Stimulated activated CD4-positive, alpha-beta T cell treated with anti-CD3 and anti-CD28 coated beads, Interleukin-15, amount 100 ng/mL, for 1 hour (primary cell): ENCODE results near the gene PDE1C.

Source experiments
- DNase-seq, 2 donors: peaks; one replicate each; pipeline ENCODE4 v3.0.0-alpha.2; 2020; ENCODE audit warnings: low read depth in 1 of 2, low spot score in 1 of 2

The PDE1C gene

GRCh38 chr7:31997423-31997822, 72.8 kb downstream of the PDE1C start:
- no peak for DNase-seq

- DNase-seq, result no peak
These were observed 75.1 kb downstream of the PDE1C start for GRCh38 chr7:31995134-31995533.

- no peak for DNase-seq
These were observed 78.4 kb downstream of the PDE1C start for GRCh38 chr7:31991846-31992245.

GRCh38 chr7:31991406-31991805, 78.8 kb downstream of the PDE1C start:
- no peak for DNase-seq

- DNase-seq, result no peak
These were observed 83.2 kb downstream of the PDE1C start for GRCh38 chr7:31986878-31987518.

- no peak for DNase-seq
These were observed 87.2 kb downstream of the PDE1C start for GRCh38 chr7:31982962-31983361.

GRCh38 chr7:31981874-31982390, 88.3 kb downstream of the PDE1C start:
- no peak for DNase-seq

- no peak for DNase-seq
These were observed 90.4 kb downstream of the PDE1C start for GRCh38 chr7:31979690-31980330.

- DNase-seq, result no peak
These were observed 94.7 kb downstream of the PDE1C start for GRCh38 chr7:31975546-31975945.

- no peak for DNase-seq
These were observed 95.9 kb downstream of the PDE1C start for GRCh38 chr7:31974351-31974750.

GRCh38 chr7:31971049-31971667, 99.0 kb downstream of the PDE1C start:
- DNase-seq, result no peak

- DNase-seq, result no peak
These were observed 99.7 kb downstream of the PDE1C start for GRCh38 chr7:31970501-31970900.

GRCh38 chr7:31963569-31964175, 106.5 kb downstream of the PDE1C start:
- DNase-seq, result no peak

- no peak for DNase-seq
These were observed 108.0 kb downstream of the PDE1C start for GRCh38 chr7:31962246-31962645.

- DNase-seq, result no peak
These were observed 112.0 kb downstream of the PDE1C start for GRCh38 chr7:31958226-31958625.

GRCh38 chr7:31957756-31958155, 112.5 kb downstream of the PDE1C start:
- no peak for DNase-seq

GRCh38 chr7:31957090-31957720, 113.0 kb downstream of the PDE1C start:
- DNase-seq, result no peak

- DNase-seq, result no peak
These were observed 114.6 kb downstream of the PDE1C start for GRCh38 chr7:31955641-31956040.

- DNase-seq, result no peak
These were observed 115.2 kb downstream of the PDE1C start for GRCh38 chr7:31955021-31955420.

GRCh38 chr7:31954500-31954899, 115.7 kb downstream of the PDE1C start:
- DNase-seq, result no peak

- no peak for DNase-seq
These were observed 116.8 kb downstream of the PDE1C start for GRCh38 chr7:31953432-31953831.
